T-cell (primary cell): Measurements from ENCODE around the gene UFM1. TPM values are rescaled to one million over a fixed set of nuclear protein-coding genes. Genes with fewer than 3 reads are reported as not detected.

Source experiments
- ATAC-seq, 4 experiments: fragments of 200-7000 bp in 3 of 4; fragments of 150-1000 bp in 1 of 4; cut with Tn5 transposase; replicated peaks in 1 of 4; 1 replicate in 3 of 4; 2 replicates in 1 of 4; pipeline ENCODE4 v1.10.0; 2021; ENCODE audit warnings: moderate library complexity in 3 of 4, mild to moderate bottlenecking in 2 of 4, moderate number of reproducible peaks in 1 of 4
- CTCF ChIA-PET, 2 donors: fragments of 300-600 bp; sonication (Branson Sonifier 250); formaldehyde crosslinking; loops; one replicate each; lab custom pipeline; 2022; ENCODE audit warnings: antibody characterized with exemption in 2 of 2; lab: Charles Lee
- POLR2A ChIA-PET, 2 donors: fragments of 300-600 bp; sonication (Branson Sonifier 250); formaldehyde crosslinking; loops; one replicate each; lab custom pipeline; 2022; ENCODE audit warnings: antibody characterized with exemption in 2 of 2; lab: Charles Lee
- DNase-seq, 35 experiments: peaks; one replicate each; pipeline versions ENCODE4 v3.0.0 to v3.0.0-alpha.2; 2013 to 2023
- H3K27ac ChIP-seq: one replicate; pipeline ENCODE4 v1.5.1; 2013; ENCODE audit warnings: low read length
- H3K27me3 ChIP-seq, 2 experiments: replicated peaks in 1 of 2; 1 replicate in 1 of 2; 2 replicates in 1 of 2; pipeline versions ENCODE4 v1.6.1 to v1.7.0; 2013; ENCODE audit warnings: low read length in 1 of 2, mixed read lengths in 1 of 2; ENCODE audit not compliant: control insufficient read depth in 2 of 2, insufficient read depth in 2 of 2; ENCODE audit errors: extremely low read depth in 1 of 2
- H3K36me3 ChIP-seq, 2 donors: 1 replicate in 1 of 2; 2 replicates in 1 of 2; pipeline versions ENCODE4 v1.6.1 to v1.7.0; 2013; ENCODE audit warnings: low read length in 1 of 2; ENCODE audit not compliant: control insufficient read depth in 2 of 2, insufficient read depth in 1 of 2; ENCODE audit errors: extremely low read depth in 1 of 2
- H3K4me1 ChIP-seq, 2 experiments: 1 replicate in 1 of 2; 2 replicates in 1 of 2; pipeline versions ENCODE4 v1.6.1 to v1.7.0; 2013; ENCODE audit warnings: low read length in 2 of 2, mixed read lengths in 1 of 2; ENCODE audit not compliant: insufficient read depth in 2 of 2, control insufficient read depth in 1 of 2; ENCODE audit errors: extremely low read depth in 1 of 2
- H3K4me3 ChIP-seq, 2 donors: 1 replicate in 1 of 2; 2 replicates in 1 of 2; pipeline versions ENCODE4 v1.5.1 to v1.7.0; 2013; ENCODE audit warnings: mild to moderate bottlenecking in 2 of 2, low read length in 1 of 2, moderate library complexity in 1 of 2; ENCODE audit not compliant: control insufficient read depth in 1 of 2; ENCODE audit errors: extremely low read depth in 1 of 2
- H3K9me3 ChIP-seq: 2 replicates; pipeline ENCODE4 v1.7.0; 2013
- H3K27ac Mint-ChIP-seq, 2 donors: one replicate each; pipeline ENCODE4 v1.8.0; 2020 to 2021; ENCODE audit warnings: mild to moderate bottlenecking in 2 of 2, mixed read lengths in 2 of 2
- H3K27me3 Mint-ChIP-seq, 2 donors: one replicate each; pipeline ENCODE4 v1.8.0; 2021 to 2022; ENCODE audit warnings: mixed read lengths in 2 of 2
- H3K36me3 Mint-ChIP-seq: one replicate; pipeline ENCODE4 v1.8.0; 2021; ENCODE audit warnings: mixed read lengths
- H3K4me1 Mint-ChIP-seq, 3 donors: one replicate each; pipeline ENCODE4 v1.8.0; 2020 to 2022; ENCODE audit warnings: mixed read lengths in 3 of 3, mild to moderate bottlenecking in 1 of 3
- H3K4me3 Mint-ChIP-seq, 3 donors: one replicate each; pipeline ENCODE4 v1.8.0; 2020 to 2022; ENCODE audit warnings: mild to moderate bottlenecking in 3 of 3, mixed read lengths in 3 of 3, moderate library complexity in 3 of 3
- H3K9me3 Mint-ChIP-seq, 3 donors: one replicate each; pipeline ENCODE4 v1.8.0; 2020 to 2022; ENCODE audit warnings: mixed read lengths in 3 of 3
- WGBS: methylation state at CpG from one replicate; pipeline ENCODE4 v1.1.5; 2013; ENCODE audit warnings: missing lambda C conversion rate; ENCODE audit not compliant: insufficient coverage; 5-methylcytosine and 5-hydroxymethylcytosine counted together
- total RNA-seq, 35 experiments: library from RNA in 6 of 35; stranded (reverse) in 6 of 35; fragments of 120-200 nt in 1 of 35; gene quantifications; one replicate each; pipeline versions ENCODE4 v1.2.1 to v1.2.4 and lab custom pipeline; 2013 to 2026

The UFM1 gene
- total RNA-seq, 5 donors from 2014 or later (not counting 1 experiment from before 2014, with no cell fraction given): 54.2 to 72.7 (median 59.7) TPM

- H3K4me1 ChIP-seq: no peaks in the 10 kb centered on the region
- ChIA-PET CTCF (no interaction called here), POLR2A (no interaction called here)
- Mint-ChIP-seq H3K4me3 (no peak overlapping the region), H3K9me3 (no peaks in the 10 kb centered on the region), H3K27ac (no peak overlapping the region), H3K4me1 (no peaks in the 10 kb centered on the region), H3K36me3 (no peaks in the 10 kb centered on the region), H3K27me3 (peaks cover 11 to 12% of the 10 kb centered on the region in 2 donors)
- no peaks in the 10 kb centered on the region for H3K36me3 ChIP-seq
- no peak overlapping the region for H3K4me3 ChIP-seq
- H3K27ac ChIP-seq: no peak overlapping the region
- 74% methylated on average over 8 of the region's 9 CpGs for WGBS
- no peaks in the 10 kb centered on the region for H3K27me3 ChIP-seq
- no peaks in the 10 kb centered on the region for H3K9me3 ChIP-seq
- ATAC-seq (no peak), DNase-seq (no peak)
Measured at GRCh38 chr13:38385153-38385891, 35.7 kb downstream of the UFM1 start.

GRCh38 chr13:38386421-38386820, 36.8 kb downstream of the UFM1 start:
- Histone ChIP-seq H3K27me3 (no peaks in the 10 kb centered on the region), H3K36me3 (no peaks in the 10 kb centered on the region), H3K27ac (no peak overlapping the region), H3K4me1 (no peaks in the 10 kb centered on the region), H3K9me3 (no peaks in the 10 kb centered on the region), H3K4me3 (no peak overlapping the region)
- Mint-ChIP-seq H3K4me3 (no peak overlapping the region), H3K36me3 (no peaks in the 10 kb centered on the region), H3K27me3 (peaks cover 9 to 12% of the 10 kb centered on the region in 2 donors), H3K4me1 (no peaks in the 10 kb centered on the region), H3K9me3 (peaks cover 5 to 6% (median 5%) of the 10 kb centered on the region in 3 donors), H3K27ac (no peak overlapping the region)
- ATAC-seq (no peak), DNase-seq (no peak)
- CTCF ChIA-PET: no interaction called here
- no CpG with 5 or more reads among the region's 1 CpG for WGBS
- POLR2A ChIA-PET: no interaction called here

- ChIA-PET CTCF (no interaction called here), POLR2A (interaction anchor here in 1 of 2 donors (0.5 kb wide), 1 partner anchor 1019 kb away, joined by 3 read pairs; no protein-coding TSS in a partner anchor)
- ATAC-seq: no peak
- Histone ChIP-seq H3K4me1 (no peaks in the 10 kb centered on the region), H3K9me3 (no peaks in the 10 kb centered on the region), H3K36me3 (no peaks in the 10 kb centered on the region), H3K27me3 (peaks cover 0 to 6% of the 10 kb centered on the region in 2 experiments), H3K4me3 (no peak overlapping the region), H3K27ac (no peak overlapping the region)
- no peaks in the 10 kb centered on the region for H3K36me3 Mint-ChIP-seq
- no peak overlapping the region for H3K4me3 Mint-ChIP-seq
- peaks cover 10 to 13% of the 10 kb centered on the region in 2 donors for H3K27me3 Mint-ChIP-seq
- H3K27ac Mint-ChIP-seq: no peak overlapping the region
- peaks cover 5 to 8% (median 6%) of the 10 kb centered on the region in 3 donors for H3K9me3 Mint-ChIP-seq
- WGBS: 100% methylated on average over 2 of the region's 2 CpGs
- no peaks in the 10 kb centered on the region for H3K4me1 Mint-ChIP-seq
- DNase-seq: no peak
Measured at GRCh38 chr13:38391341-38391740, 41.7 kb downstream of the UFM1 start.

- Histone ChIP-seq H3K4me3 (no peak overlapping the region), H3K27me3 (peaks cover 0 to 6% of the 10 kb centered on the region in 2 experiments), H3K36me3 (no peaks in the 10 kb centered on the region), H3K4me1 (peaks cover 0 to 3% of the 10 kb centered on the region in 2 experiments), H3K9me3 (no peaks in the 10 kb centered on the region), H3K27ac (no peak overlapping the region)
- ChIA-PET POLR2A (no interaction called here), CTCF (no interaction called here)
- peaks cover 10 to 11% of the 10 kb centered on the region in 2 donors for H3K27me3 Mint-ChIP-seq
- WGBS: no CpG with 5 or more reads among the region's 1 CpG
- no peak overlapping the region for H3K4me3 Mint-ChIP-seq
- DNase-seq (no peak), ATAC-seq (no peak)
- H3K4me1 Mint-ChIP-seq: peaks cover 0 to 4% (median 3%) of the 10 kb centered on the region in 3 donors
- no peak overlapping the region for H3K27ac Mint-ChIP-seq
- peaks cover 5 to 8% (median 6%) of the 10 kb centered on the region in 3 donors for H3K9me3 Mint-ChIP-seq
- H3K36me3 Mint-ChIP-seq: no peaks in the 10 kb centered on the region
Measured at GRCh38 chr13:38394777-38395496, 45.3 kb downstream of the UFM1 start.

- Histone ChIP-seq H3K4me1 (peaks cover 0 to 3% of the 10 kb centered on the region in 2 experiments), H3K27me3 (peaks cover 0 to 6% of the 10 kb centered on the region in 2 experiments), H3K27ac (no peak overlapping the region), H3K36me3 (no peaks in the 10 kb centered on the region), H3K4me3 (no peak overlapping the region), H3K9me3 (no peaks in the 10 kb centered on the region)
- no peak overlapping the region for H3K27ac Mint-ChIP-seq
- H3K36me3 Mint-ChIP-seq: no peaks in the 10 kb centered on the region
- ChIA-PET CTCF (no interaction called here), POLR2A (no interaction called here)
- H3K4me1 Mint-ChIP-seq: peaks cover 0 to 4% (median 3%) of the 10 kb centered on the region in 3 donors
- peaks cover 9 to 11% of the 10 kb centered on the region in 2 donors for H3K27me3 Mint-ChIP-seq
- DNase-seq (no peak), ATAC-seq (no peak)
- H3K9me3 Mint-ChIP-seq: peaks cover 5 to 8% (median 6%) of the 10 kb centered on the region in 3 donors
- no peak overlapping the region for H3K4me3 Mint-ChIP-seq
- WGBS: 100% methylated on average over 3 of the region's 3 CpGs
Measured at GRCh38 chr13:38395497-38395788, 45.8 kb downstream of the UFM1 start.

GRCh38 chr13:38398711-38399493, 49.3 kb downstream of the UFM1 start:
- H3K4me1 Mint-ChIP-seq: peaks cover 0 to 4% (median 3%) of the 10 kb centered on the region in 3 donors
- ATAC-seq: no peak
- DNase-seq: no peak
- H3K27ac Mint-ChIP-seq: no peak overlapping the region
- ChIA-PET CTCF (interaction anchor here in 1 of 2 donors (0.6 kb wide), 1 partner anchor 45 kb away, joined by 3 read pairs; no protein-coding TSS in a partner anchor), POLR2A (no interaction called here)
- H3K4me3 ChIP-seq: no peak overlapping the region
- no peaks in the 10 kb centered on the region for H3K36me3 Mint-ChIP-seq
- H3K9me3 Mint-ChIP-seq: no peaks in the 10 kb centered on the region
- peaks cover 0 to 3% of the 10 kb centered on the region in 2 experiments for H3K4me1 ChIP-seq
- H3K27ac ChIP-seq: no peak overlapping the region
- no CpG with 5 or more reads among the region's 5 CpGs for WGBS
- no peaks in the 10 kb centered on the region for H3K9me3 ChIP-seq
- peaks cover 6 to 7% of the 10 kb centered on the region in 2 donors for H3K27me3 Mint-ChIP-seq
- H3K36me3 ChIP-seq: no peaks in the 10 kb centered on the region
- no peak overlapping the region for H3K4me3 Mint-ChIP-seq
- H3K27me3 ChIP-seq: peaks cover 0 to 2% of the 10 kb centered on the region in 2 experiments
